ENCODE data around the gene CAMK1D. TPM values are rescaled to one million over a fixed set of nuclear protein-coding genes. Genes with fewer than 3 reads are reported as not detected.

CAMK1D gene
- total and polyA plus RNA-seq, 2 of the 8 experiments (the other 6 are each of a cell fraction or from before 2014, with no cell fraction given) = 3.5 to 10.6 TPM

GRCh38 chr10:12480440-12480839 lies 131.1 kb downstream of the CAMK1D start:
- H3K23me2 ChIP-seq (ENCODE audit: low read depth, low read length) = no peaks in the 10 kb centered on the region
- no peak overlapping the region for H2BK15ac ChIP-seq (ENCODE audit: low read length)
- no peaks in the 10 kb centered on the region for H3K27me3 ChIP-seq (replicated peaks in 1 of 4; ENCODE audit: control insufficient read depth in 3 of 4, extremely low read depth in 1 of 4, insufficient read depth in 3 of 4, low read length in 3 of 4)
- H3K9ac ChIP-seq (replicated peaks in 1 of 4; ENCODE audit: extremely low read depth in 1 of 4, low read depth in 3 of 4, low read length in 3 of 4) = no peak overlapping the region
- ChIA-PET CTCF (ENCODE audit: partially characterized antibody) (interaction anchor here (1.7 kb wide), 1 partner anchor 176 kb away, joined by 3 read pairs; no protein-coding TSS in a partner anchor), POLR2A (ENCODE audit: partially characterized antibody) (no interaction called here)
- no peaks in the 10 kb centered on the region for H3K79me2 ChIP-seq (ENCODE audit: control insufficient read depth in 1 of 2, insufficient read depth in 2 of 2, low read length in 2 of 2)
- H3K4me1 ChIP-seq (replicated peaks in 1 of 4; ENCODE audit: control insufficient read depth in 3 of 4, insufficient read depth in 4 of 4, low read length in 3 of 4) = peaks cover 5 to 22% (median 12%) of the 10 kb centered on the region in 4 experiments
- no peak overlapping the region for H2AK5ac ChIP-seq (ENCODE audit: low read depth, low read length)
- H3K4me2 ChIP-seq (ENCODE audit: insufficient read depth in 1 of 2, low read depth in 2 of 2, low read length in 2 of 2) = no peak overlapping the region
- no peak overlapping the region for H2BK120ac ChIP-seq (replicated peaks; ENCODE audit: low read depth, low read length)
- H4K20me1 ChIP-seq (replicated peaks in 1 of 2; ENCODE audit: control insufficient read depth in 1 of 2, insufficient read depth in 2 of 2, low read length in 2 of 2) = no peaks in the 10 kb centered on the region
- no peak overlapping the region for H4K91ac ChIP-seq (replicated peaks; ENCODE audit: insufficient read length, low read length)
- no peak for DNase-seq (ENCODE audit: low read depth in 1 of 2, low spot score in 2 of 2)
- H3K23ac ChIP-seq (ENCODE audit: insufficient read length) = no peak overlapping the region
- H3K4ac ChIP-seq (replicated peaks; ENCODE audit: insufficient read length, low read depth, low read length) = no peak overlapping the region
- no peak overlapping the region for H2BK5ac ChIP-seq (ENCODE audit: low read depth, low read length)
- no peak overlapping the region for H3K4me3 ChIP-seq (ENCODE audit: extremely low read depth in 1 of 4, insufficient read depth in 2 of 4, low read depth in 3 of 4, low read length in 4 of 4)
- H3K9me3 ChIP-seq (ENCODE audit: insufficient read depth in 2 of 2, low read depth in 1 of 2, low read length in 1 of 2) = peaks cover 4 to 8% of the 10 kb centered on the region in 2 experiments; a peak in 2 of 4 replicates
- H3K56ac ChIP-seq (replicated peaks; ENCODE audit: insufficient read length, low read depth, low read length) = no peak overlapping the region
- H3K79me1 ChIP-seq (ENCODE audit: low read depth, low read length) = no peaks in the 10 kb centered on the region
- H2BK20ac ChIP-seq (ENCODE audit: low read length) = no peak overlapping the region
- H2BK12ac ChIP-seq (ENCODE audit: low read depth, low read length) = no peak overlapping the region
- 87% methylated on average over 4 of the region's 4 CpGs; no CpG with 5 or more reads in 1 of the 2 experiments for WGBS, 2 experiments (ENCODE audit: extremely low coverage in 1 of 2, insufficient coverage in 1 of 2, insufficient read length in 1 of 2, insufficient replicate concordance in 2 of 2, low coverage in 1 of 2, low lambda C conversion rate in 2 of 2, missing lambda C conversion rate in 1 of 2)
- no peak overlapping the region for H4K5ac ChIP-seq (ENCODE audit: insufficient read length, low read depth, low read length)
- H3K27ac ChIP-seq (ENCODE audit: low read depth, low read length) = no peak overlapping the region
- H4K8ac ChIP-seq (ENCODE audit: extremely low read depth, insufficient read depth, low read length) = no peak overlapping the region
- H3K18ac ChIP-seq (ENCODE audit: extremely low read depth, low read length) = no peak overlapping the region
- H3K36me3 ChIP-seq (ENCODE audit: control insufficient read depth in 2 of 4, insufficient read depth in 4 of 4, low read length in 3 of 4) = no peaks in the 10 kb centered on the region
- no peak overlapping the region for H3K14ac ChIP-seq (ENCODE audit: insufficient read length)
- H2AFZ ChIP-seq (ENCODE audit: low read length) = no peak overlapping the region
- no peak for FAIRE-seq
- TF ChIP-seq ATF3 (IDR thresholded peaks at IDR 0.05; ENCODE audit: insufficient read depth, low read depth, low read length) = no peak
- no peak for TF ChIP-seq ASH2L (IDR thresholded peaks at IDR 0.05; ENCODE audit: low read length)
- no peak for TF ChIP-seq TEAD4 (IDR thresholded peaks at IDR 0.05; ENCODE audit: low read depth, low read length)
- TF ChIP-seq SIX5 (IDR thresholded peaks at IDR 0.05; ENCODE audit: low read depth, low read length) = no peak
- TF ChIP-seq RNF2 (IDR thresholded peaks at IDR 0.05; ENCODE audit: borderline replicate concordance, low read depth, low read length, missing control alignments, poor library complexity, severe bottlenecking) = no peak
- no peak for TF ChIP-seq USF2 (IDR thresholded peaks at IDR 0.05; ENCODE audit: low read length)
- TF ChIP-seq BACH1 (IDR thresholded peaks at IDR 0.05; ENCODE audit: low read length) = no peak
- no peak for TF ChIP-seq POLR2A (IDR thresholded peaks at IDR 0.05; ENCODE audit: control extremely low read depth in 1 of 2, low read depth in 2 of 2, low read length in 2 of 2)
- TF ChIP-seq MAFK (IDR thresholded peaks at IDR 0.05; ENCODE audit: low read depth, low read length) = no peak
- no peak for TF ChIP-seq NRF1 (IDR thresholded peaks at IDR 0.05; ENCODE audit: low read depth, low read length)
- TF ChIP-seq PHF8 (conservative IDR thresholded peaks at IDR 0.05; ENCODE audit: low read depth, low read length) = no peak
- TF ChIP-seq SP4 (IDR thresholded peaks at IDR 0.05; ENCODE audit: low read length) = no peak
- TF ChIP-seq KDM4A (IDR thresholded peaks at IDR 0.05; ENCODE audit: low read depth, low read length, severe bottlenecking) = no peak
- no peak for TF ChIP-seq JUND (IDR thresholded peaks at IDR 0.05; ENCODE audit: low read length)

All from H1 (cell line).